Measurements from ENCODE around the gene LPCAT2. TPM values are rescaled to one million over a fixed set of nuclear protein-coding genes. Genes with fewer than 3 reads are reported as not detected.
A peak's percentile ranks its signal among the peaks of the same experiment; 100 is the strongest.

The LPCAT2 gene
- total RNA-seq, 4 donors from 2014 or later = 12.1 to 19.7 (median 18.1) TPM

DNA sequence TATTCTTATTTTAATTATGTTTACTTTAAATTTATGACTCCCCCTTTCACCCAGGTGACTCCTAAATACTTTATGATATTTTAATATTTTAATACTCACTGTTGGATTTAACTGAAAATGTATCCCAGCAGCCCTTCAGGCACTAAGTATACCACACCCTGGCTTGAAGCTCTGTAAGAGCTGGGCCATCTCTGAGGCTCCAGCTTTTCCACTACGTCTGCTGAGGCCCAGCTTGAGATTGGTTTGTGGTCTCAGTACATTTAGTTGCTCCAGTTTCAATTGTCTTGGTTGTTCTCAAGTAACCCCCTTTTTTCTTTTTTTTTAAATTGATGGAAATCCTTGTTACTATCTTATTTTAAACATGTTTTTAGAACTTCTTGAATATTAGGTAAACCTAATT lies 30.6 kb downstream of the LPCAT2 start:
- peaks cover 5% of the 10 kb centered on the region for H3K36me3 ChIP-seq
- WGBS = 50% methylated on average over 1 of the region's 1 CpG
- H3K27ac ChIP-seq = no peak overlapping the region
- H3K4me3 ChIP-seq = no peak overlapping the region
- TF ChIP-seq EP300 (IDR thresholded peaks at IDR 0.05) (no peak), POLR2A (IDR thresholded peaks at IDR 0.05) (no peak), POLR2AphosphoS5 (IDR thresholded peaks at IDR 0.05) (no peak)
- TF ChIP-seq, protein P1, sequence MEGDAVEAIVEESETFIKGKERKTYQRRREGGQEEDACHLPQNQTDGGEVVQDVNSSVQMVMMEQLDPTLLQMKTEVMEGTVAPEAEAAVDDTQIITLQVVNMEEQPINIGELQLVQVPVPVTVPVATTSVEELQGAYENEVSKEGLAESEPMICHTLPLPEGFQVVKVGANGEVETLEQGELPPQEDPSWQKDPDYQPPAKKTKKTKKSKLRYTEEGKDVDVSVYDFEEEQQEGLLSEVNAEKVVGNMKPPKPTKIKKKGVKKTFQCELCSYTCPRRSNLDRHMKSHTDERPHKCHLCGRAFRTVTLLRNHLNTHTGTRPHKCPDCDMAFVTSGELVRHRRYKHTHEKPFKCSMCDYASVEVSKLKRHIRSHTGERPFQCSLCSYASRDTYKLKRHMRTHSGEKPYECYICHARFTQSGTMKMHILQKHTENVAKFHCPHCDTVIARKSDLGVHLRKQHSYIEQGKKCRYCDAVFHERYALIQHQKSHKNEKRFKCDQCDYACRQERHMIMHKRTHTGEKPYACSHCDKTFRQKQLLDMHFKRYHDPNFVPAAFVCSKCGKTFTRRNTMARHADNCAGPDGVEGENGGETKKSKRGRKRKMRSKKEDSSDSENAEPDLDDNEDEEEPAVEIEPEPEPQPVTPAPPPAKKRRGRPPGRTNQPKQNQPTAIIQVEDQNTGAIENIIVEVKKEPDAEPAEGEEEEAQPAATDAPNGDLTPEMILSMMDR (IDR thresholded peaks at IDR 0.05) = no peak
- DNase-seq (ENCODE audit: low spot score in 2 of 2) = no peak
- H3K9me3 ChIP-seq = no peaks in the 10 kb centered on the region
- H3K4me1 ChIP-seq = peaks cover 21% of the 10 kb centered on the region
- no peaks in the 10 kb centered on the region for H3K27me3 ChIP-seq

DNA sequence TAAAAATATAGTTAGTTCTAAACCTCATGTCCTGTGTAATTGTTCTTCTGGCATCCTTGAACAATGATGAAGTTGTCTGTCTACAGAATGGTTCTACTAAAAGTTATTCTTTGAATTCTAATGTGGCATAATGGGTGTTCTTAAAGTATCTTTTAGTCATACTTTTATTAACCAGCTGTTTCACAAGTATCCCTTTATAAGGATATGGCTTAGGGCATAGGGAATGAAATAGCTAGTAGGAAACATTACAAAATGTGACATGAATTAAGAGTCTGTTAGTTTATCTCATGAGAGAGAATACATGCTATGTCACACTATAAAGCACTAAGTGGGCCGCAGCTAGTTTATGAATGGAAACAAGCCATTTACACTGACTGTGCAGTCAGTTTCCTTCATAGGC lies 31.3 kb downstream of the LPCAT2 start:
- H3K27me3 ChIP-seq = no peaks in the 10 kb centered on the region
- H3K9me3 ChIP-seq = no peaks in the 10 kb centered on the region
- H3K4me3 ChIP-seq = no peak overlapping the region
- no peak overlapping the region for H3K27ac ChIP-seq
- TF ChIP-seq POLR2A (IDR thresholded peaks at IDR 0.05) = no peak
- no peak for TF ChIP-seq POLR2AphosphoS5 (IDR thresholded peaks at IDR 0.05)
- H3K4me1 ChIP-seq = peaks cover 16% of the 10 kb centered on the region
- DNase-seq (ENCODE audit: low spot score in 2 of 2) = no peak
- H3K36me3 ChIP-seq = peaks cover 5% of the 10 kb centered on the region
- 85% methylated on average over 1 of the region's 1 CpG for WGBS

DNA sequence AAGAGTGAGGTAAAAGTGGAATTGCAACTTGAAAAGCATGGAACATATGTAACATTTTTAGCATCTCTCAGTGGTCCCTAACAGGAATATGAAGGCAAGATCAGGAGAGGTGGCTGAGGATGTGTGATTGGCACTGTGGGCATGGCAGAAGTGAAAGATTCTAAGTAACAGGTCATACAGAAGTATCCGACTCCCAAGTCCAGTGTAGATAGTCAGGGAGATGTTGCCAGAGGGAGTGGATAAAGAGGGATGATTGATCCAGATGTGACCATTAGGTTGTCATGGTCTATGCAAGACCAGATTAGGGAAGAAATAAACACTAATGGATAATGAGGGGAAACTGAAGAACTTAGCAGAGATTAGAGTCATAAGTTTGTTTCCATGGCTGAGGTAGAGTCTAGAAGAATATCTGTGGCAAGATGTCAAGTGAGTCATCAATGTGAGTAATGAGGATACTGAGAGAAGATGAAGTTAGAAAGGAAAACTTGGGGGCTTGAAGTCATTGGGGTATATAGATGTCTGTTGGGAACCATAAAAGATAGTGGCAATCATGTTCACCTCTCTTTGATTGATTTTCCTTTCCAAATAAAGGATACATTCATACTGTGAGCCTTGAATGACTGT lies 33.7 kb downstream of the LPCAT2 start:
- H3K9me3 ChIP-seq = no peaks in the 10 kb centered on the region
- no peak overlapping the region for H3K27ac ChIP-seq
- H3K27me3 ChIP-seq = no peaks in the 10 kb centered on the region
- no peak for DNase-seq (ENCODE audit: low spot score in 2 of 2)
- TF ChIP-seq EP300 (IDR thresholded peaks at IDR 0.05) (no peak), POLR2A (IDR thresholded peaks at IDR 0.05) (no peak), POLR2AphosphoS5 (IDR thresholded peaks at IDR 0.05) (no peak)
- TF ChIP-seq, protein P1 (IDR thresholded peaks at IDR 0.05) = no peak
- H3K36me3 ChIP-seq = peaks cover 5% of the 10 kb centered on the region
- no peak overlapping the region for H3K4me3 ChIP-seq
- peaks cover 14% of the 10 kb centered on the region for H3K4me1 ChIP-seq
- 84% methylated on average over 1 of the region's 1 CpG for WGBS

DNA sequence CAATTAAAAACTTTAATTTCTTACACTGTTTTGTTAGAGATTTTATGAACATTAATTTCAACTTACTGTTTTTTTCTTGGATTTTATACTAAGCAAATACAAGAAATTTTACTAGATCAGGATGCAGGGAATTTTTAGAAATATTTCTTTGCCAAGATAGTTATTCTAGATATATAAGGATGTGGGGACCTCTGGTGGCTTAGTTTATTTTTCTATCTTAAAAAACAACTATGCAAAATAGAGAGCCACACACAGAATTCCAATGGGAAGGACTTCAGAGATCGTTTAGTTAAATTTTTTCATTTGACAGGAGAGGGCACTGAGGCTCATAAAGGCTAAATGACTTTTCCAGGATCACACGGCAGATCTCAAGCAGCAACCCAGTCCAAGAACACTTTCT lies 34.6 kb downstream of the LPCAT2 start:
- no peak for DNase-seq (ENCODE audit: low spot score in 2 of 2)
- Histone ChIP-seq H3K36me3 (no peaks in the 10 kb centered on the region), H3K9me3 (no peaks in the 10 kb centered on the region)

DNA sequence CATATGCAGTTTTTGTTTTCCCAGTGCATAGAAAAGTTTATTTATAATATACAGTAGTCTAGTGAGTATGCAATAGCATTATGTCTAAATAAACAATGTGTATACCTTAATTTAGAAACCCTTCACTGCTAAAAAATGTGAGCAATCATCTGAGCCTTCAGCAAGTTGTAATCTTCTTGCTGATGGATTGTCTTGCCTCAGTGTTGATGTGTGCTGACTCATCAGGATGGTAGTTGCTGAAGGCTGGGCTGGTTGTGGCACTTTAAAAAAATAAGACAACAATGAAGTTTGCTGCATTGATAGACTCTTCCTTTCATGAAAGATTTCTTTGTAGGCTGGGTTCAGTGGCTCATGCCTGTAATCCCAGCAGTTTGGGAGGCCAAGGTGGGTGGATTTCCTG lies 43.7 kb downstream of the LPCAT2 start:
- Histone ChIP-seq H3K27me3 (no peaks in the 10 kb centered on the region), H3K27ac (no peak overlapping the region), H3K9me3 (no peaks in the 10 kb centered on the region), H3K36me3 (peaks cover 11% of the 10 kb centered on the region), H3K4me3 (no peak overlapping the region), H3K4me1 (peaks cover 4% of the 10 kb centered on the region)
- TF ChIP-seq POLR2AphosphoS5 (IDR thresholded peaks at IDR 0.05) = no peak
- no peak for DNase-seq (ENCODE audit: low spot score in 2 of 2)

More for the DNA sequence above, 34.6 kb downstream of the LPCAT2 start:
- whole genome bisulfite sequencing = 14% methylated on average over 2 of the region's 2 CpGs
- no peak for TF ChIP-seq EP300 (IDR thresholded peaks at IDR 0.05)
- TF ChIP-seq, protein P1 (IDR thresholded peaks at IDR 0.05) = peak in 1 of 2 donors; percentile 48
- Histone ChIP-seq H3K27me3 (no peaks in the 10 kb centered on the region), H3K27ac (no peak overlapping the region), H3K4me1 (peaks cover 14% of the 10 kb centered on the region), H3K4me3 (no peak overlapping the region)

DNA sequence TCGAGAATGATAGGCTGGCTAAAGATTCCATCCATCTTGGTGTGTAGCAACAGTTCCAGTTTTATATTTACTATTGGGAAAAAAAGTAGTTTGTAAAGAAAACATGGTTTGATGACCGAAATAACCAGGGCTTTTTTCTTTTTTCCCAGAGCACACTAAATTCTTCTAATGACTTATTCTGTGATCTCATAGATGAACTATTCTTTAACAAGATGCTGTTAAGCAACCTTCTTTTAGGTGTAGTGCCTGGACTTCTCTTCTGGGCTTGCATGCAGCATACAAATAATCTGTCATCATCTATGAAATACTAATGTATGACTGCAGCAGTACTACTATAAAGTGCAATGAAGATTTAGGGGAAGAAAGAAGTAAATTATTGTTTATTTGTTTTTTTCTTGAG lies 46.6 kb downstream of the LPCAT2 start:
- Histone ChIP-seq H3K4me3 (no peak overlapping the region), H3K27me3 (no peaks in the 10 kb centered on the region), H3K9me3 (no peaks in the 10 kb centered on the region), H3K4me1 (peaks cover 32% of the 10 kb centered on the region), H3K27ac (no peak overlapping the region), H3K36me3 (peaks cover 7% of the 10 kb centered on the region)
- no peak for DNase-seq (ENCODE audit: low spot score in 2 of 2)
- TF ChIP-seq, protein P1 (IDR thresholded peaks at IDR 0.05) = no peak
- TF ChIP-seq EP300 (IDR thresholded peaks at IDR 0.05) = no peak
- no peak for TF ChIP-seq POLR2AphosphoS5 (IDR thresholded peaks at IDR 0.05)
- no peak for TF ChIP-seq POLR2A (IDR thresholded peaks at IDR 0.05)
- WGBS = 67% methylated on average over 2 of the region's 2 CpGs
